Osteoblast (primary cell): Measurements from ENCODE around the gene LEO1. TPM values are rescaled to one million over a fixed set of nuclear protein-coding genes. Genes with fewer than 3 reads are reported as not detected.
"Not testable (repeated sequence)": the region's sequence is repeated elsewhere in the genome, so short reads cannot be mapped to it uniquely, and the experiment has no call there.

Experiments used
- DNase-seq: peaks from one replicate; pipeline ENCODE4 v3.0.0; 2011; ENCODE audit warnings: low spot score, mixed read lengths; ENCODE audit not compliant: insufficient read length; ENCODE audit errors: missing footprints
- H2AFZ ChIP-seq: 2 replicates; pipeline ENCODE4 v1.6.0; 2011; ENCODE audit warnings: mild to moderate bottlenecking, low read length
- H3K27ac ChIP-seq: 2 replicates; pipeline ENCODE4 v1.5.1; 2011; ENCODE audit warnings: mild to moderate bottlenecking, low read depth, low read length, moderate library complexity
- H3K27me3 ChIP-seq: 2 replicates; pipeline ENCODE4 v1.6.0; 2012; ENCODE audit warnings: mild to moderate bottlenecking, control low read depth, inconsistent platforms, low read length, moderate library complexity; ENCODE audit not compliant: insufficient read depth
- H3K36me3 ChIP-seq: 2 replicates; pipeline ENCODE4 v1.5.1; 2011; ENCODE audit warnings: mild to moderate bottlenecking, low read length, control low read depth, moderate library complexity; ENCODE audit not compliant: insufficient read depth
- H3K4me1 ChIP-seq: 2 replicates; pipeline ENCODE4 v1.5.1; 2011; ENCODE audit warnings: mild to moderate bottlenecking, low read length, control low read depth, moderate library complexity; ENCODE audit not compliant: insufficient read depth
- H3K4me2 ChIP-seq: 2 replicates; pipeline ENCODE4 v1.6.0; 2011; ENCODE audit warnings: mild to moderate bottlenecking, low read length; ENCODE audit not compliant: insufficient read depth
- H3K4me3 ChIP-seq: fragments of 200-600 bp; sonication (generic); 3 replicates; pipeline ENCODE4 v1.5.1; 2012; ENCODE audit warnings: mild to moderate bottlenecking, low read length, inconsistent platforms; ENCODE audit not compliant: insufficient read depth
- H3K79me2 ChIP-seq: 2 replicates; pipeline ENCODE4 v1.6.0; 2012; ENCODE audit warnings: mild to moderate bottlenecking, low read length, control low read depth, inconsistent platforms; ENCODE audit not compliant: insufficient read depth
- H3K9me3 ChIP-seq: 2 replicates; pipeline ENCODE4 v1.5.1; 2011; ENCODE audit warnings: low read depth, low read length, control low read depth
- H4K20me1 ChIP-seq: 2 replicates; pipeline ENCODE4 v1.6.0; 2012; ENCODE audit warnings: mild to moderate bottlenecking, low read length, control low read depth; ENCODE audit not compliant: insufficient read depth
- total RNA-seq: library from RNA; depleted of rRNA; stranded (reverse); fragments of >200 nt; gene quantifications from 2 replicates; pipeline ENCODE4 v1.2.3, GENCODE V29; 2012
- TF ChIP-seq, protein P1 (sequence below): IDR thresholded peaks from 2 replicates; pipeline ENCODE4 v1.5.1; 2011; ENCODE audit warnings: mild to moderate bottlenecking, low read depth, low read length, moderate library complexity; ENCODE audit errors: extremely low read depth

Gene LEO1
- total RNA-seq, 1 donor, result 16.3 TPM

DNA sequence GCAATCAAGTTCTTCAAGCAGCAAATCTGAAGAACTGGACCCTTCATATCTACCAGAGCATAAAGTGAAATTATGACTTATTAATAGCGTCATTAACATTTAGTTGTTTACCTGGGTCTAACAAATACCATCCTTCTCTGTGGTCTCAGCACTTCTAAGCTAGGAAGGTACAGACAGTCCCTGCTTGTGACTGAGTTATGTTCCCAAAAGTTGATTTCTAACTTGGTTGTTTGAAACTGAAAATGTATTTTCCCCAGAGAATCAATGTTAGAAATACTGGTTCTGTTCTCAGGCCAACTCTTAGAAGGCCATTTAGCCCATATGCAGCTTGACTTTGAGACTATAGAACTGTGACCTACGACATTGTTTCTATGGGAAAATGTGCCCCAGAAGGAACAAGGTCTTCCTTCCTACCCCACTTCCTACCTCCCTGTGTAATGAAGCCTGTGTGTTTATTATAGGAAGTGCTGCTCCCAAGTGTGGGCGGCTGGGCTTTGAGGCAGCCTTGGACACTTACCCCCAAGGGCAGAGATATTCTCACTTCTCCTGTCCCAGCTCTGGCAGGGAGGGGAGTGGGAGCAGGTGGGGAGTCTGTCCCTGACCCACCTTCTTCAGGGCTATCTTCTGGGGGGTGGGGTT, 35.2 kb upstream of the LEO1 start:
- Histone ChIP-seq H3K36me3 (no peaks in the 10 kb centered on the region), H3K27ac (peak overlapping the region; percentile 42), H3K27me3 (no peaks in the 10 kb centered on the region), H3K4me3 (no peak overlapping the region), H4K20me1 (no peaks in the 10 kb centered on the region), H3K4me2 (no peak overlapping the region), H3K9me3 (no peaks in the 10 kb centered on the region), H3K79me2 (no peaks in the 10 kb centered on the region), H2AFZ (peak overlapping the region; percentile 32), H3K4me1 (peaks cover 17% of the 10 kb centered on the region)
- TF ChIP-seq, protein P1, sequence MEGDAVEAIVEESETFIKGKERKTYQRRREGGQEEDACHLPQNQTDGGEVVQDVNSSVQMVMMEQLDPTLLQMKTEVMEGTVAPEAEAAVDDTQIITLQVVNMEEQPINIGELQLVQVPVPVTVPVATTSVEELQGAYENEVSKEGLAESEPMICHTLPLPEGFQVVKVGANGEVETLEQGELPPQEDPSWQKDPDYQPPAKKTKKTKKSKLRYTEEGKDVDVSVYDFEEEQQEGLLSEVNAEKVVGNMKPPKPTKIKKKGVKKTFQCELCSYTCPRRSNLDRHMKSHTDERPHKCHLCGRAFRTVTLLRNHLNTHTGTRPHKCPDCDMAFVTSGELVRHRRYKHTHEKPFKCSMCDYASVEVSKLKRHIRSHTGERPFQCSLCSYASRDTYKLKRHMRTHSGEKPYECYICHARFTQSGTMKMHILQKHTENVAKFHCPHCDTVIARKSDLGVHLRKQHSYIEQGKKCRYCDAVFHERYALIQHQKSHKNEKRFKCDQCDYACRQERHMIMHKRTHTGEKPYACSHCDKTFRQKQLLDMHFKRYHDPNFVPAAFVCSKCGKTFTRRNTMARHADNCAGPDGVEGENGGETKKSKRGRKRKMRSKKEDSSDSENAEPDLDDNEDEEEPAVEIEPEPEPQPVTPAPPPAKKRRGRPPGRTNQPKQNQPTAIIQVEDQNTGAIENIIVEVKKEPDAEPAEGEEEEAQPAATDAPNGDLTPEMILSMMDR, result no peak
- DNase-seq, result peak; percentile 36

DNA sequence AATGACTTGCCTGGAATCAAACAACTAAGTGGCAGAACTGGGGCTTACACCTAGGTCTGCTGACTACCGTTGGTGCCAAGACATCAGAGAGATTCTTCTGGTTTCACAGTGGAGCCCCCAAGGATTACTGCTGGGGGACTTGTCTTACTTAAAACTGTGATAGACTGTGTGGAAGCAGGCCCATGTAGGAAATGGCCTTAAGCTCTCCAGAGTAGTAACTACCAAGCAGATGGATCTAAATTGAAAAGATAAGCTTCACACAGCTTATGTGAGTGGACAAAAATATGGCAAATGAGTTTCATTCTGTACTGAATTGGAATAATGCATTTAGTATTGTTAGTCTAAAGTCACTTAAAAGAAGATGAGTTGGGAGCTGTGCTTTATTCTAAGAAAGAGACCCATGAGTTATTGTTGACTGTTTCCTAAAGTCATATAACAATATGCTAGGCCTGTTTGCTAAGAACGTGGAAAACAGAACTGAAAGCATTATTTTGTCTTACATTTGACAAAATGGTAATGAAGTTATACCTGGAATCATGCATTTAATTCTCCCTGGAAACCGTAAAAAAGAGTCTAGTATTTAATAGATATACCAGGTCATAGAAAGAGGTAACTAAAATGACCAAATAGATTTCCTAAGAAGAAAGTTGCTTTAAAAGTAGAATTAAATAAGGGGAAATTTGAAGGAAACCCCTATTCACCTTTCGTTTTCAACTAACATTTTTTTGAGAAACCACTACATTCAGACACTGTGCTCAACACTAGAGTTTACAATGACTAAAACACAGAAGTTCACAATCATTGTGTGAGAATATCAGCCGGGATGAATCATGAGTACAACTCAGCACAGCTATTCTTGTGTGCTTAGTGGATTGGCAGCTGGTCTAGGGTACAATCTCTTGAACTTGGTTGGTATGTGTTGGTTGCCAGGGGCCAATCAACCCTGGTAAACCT, 34.4 kb upstream of the LEO1 start:
- Histone ChIP-seq H3K36me3 (no peaks in the 10 kb centered on the region), H3K4me2 (peak overlapping the region; percentile 24), H3K27me3 (no peaks in the 10 kb centered on the region), H2AFZ (no peak overlapping the region), H3K79me2 (no peaks in the 10 kb centered on the region), H3K4me3 (no peak overlapping the region), H3K4me1 (peaks cover 12% of the 10 kb centered on the region), H3K27ac (peak overlapping the region; percentile 42), H3K9me3 (no peaks in the 10 kb centered on the region), H4K20me1 (no peaks in the 10 kb centered on the region)
- TF ChIP-seq, protein P1, result no peak
- DNase-seq, result peak; percentile 84

DNA sequence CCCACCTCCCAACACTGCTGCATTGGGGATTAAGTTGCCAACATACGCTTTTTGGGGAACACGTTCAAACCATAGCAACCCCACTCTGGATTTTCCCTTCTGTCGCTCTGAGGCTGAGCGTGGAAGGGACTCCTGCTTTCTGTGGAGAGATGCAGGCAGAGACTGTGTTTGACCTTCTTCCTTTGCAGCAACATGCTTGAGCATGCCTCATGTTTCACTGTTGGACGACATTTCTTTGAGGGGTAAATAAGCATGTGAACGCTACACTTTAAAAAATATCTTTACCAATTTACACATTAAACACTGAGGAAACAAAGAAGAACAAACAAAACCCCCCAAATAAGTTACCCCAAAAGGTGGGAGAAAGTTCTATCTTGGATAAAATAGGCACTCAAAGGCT, 33.2 kb upstream of the LEO1 start:
- Histone ChIP-seq H3K36me3 (no peaks in the 10 kb centered on the region), H3K27ac (no peak overlapping the region), H3K4me2 (no peak overlapping the region), H4K20me1 (no peaks in the 10 kb centered on the region), H3K4me3 (no peak overlapping the region), H3K9me3 (no peaks in the 10 kb centered on the region), H3K27me3 (peaks cover 4% of the 10 kb centered on the region), H3K79me2 (no peaks in the 10 kb centered on the region), H3K4me1 (peaks cover 8% of the 10 kb centered on the region), H2AFZ (no peak overlapping the region)
- TF ChIP-seq, protein P1, result no peak
- DNase-seq, result no peak

DNA sequence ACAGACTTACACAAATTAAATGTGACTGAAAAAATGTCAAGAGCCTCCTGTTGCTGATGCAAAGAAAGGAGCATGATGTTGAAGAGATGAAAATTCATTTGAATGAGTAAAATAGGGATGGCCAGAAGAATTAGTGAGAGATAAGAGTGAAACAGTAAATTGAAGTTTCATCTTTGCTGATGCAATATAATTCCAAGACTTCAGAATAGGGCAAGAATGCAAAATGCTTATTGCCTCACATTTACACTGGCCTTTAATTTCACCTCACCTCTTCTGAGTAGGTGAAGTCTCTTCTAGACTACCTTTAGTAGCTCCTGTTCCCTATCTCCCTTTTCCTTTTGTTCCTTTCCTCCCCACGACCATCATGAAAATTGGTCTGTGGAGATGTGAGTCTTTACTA, 32.1 kb upstream of the LEO1 start:
- Histone ChIP-seq H3K4me1 (peaks cover 8% of the 10 kb centered on the region), H3K36me3 (no peaks in the 10 kb centered on the region), H3K9me3 (no peaks in the 10 kb centered on the region), H3K79me2 (no peaks in the 10 kb centered on the region), H3K27me3 (peaks cover 5% of the 10 kb centered on the region), H3K4me3 (no peak overlapping the region), H4K20me1 (no peaks in the 10 kb centered on the region), H3K4me2 (no peak overlapping the region), H3K27ac (no peak overlapping the region), H2AFZ (no peak overlapping the region)
- TF ChIP-seq, protein P1, result no peak
- DNase-seq, result no peak

DNA sequence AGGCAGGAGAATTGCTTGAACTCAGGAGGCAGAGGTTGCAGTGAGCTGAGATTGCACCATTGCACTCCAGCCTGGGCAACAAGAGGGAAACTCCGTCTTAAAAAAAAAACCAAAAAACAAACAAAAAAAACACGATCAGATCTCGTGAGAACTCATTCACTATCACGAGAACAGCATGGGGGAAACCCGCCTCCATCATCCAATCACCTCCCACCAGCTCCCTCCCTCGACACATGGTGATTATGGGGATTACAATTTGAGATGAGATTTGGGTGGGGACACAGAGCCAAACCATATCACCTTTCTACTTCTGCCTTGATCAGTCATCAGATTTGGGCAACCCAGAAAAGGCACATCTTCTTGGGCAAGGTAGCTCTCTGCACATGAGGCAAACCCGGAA, 31.5 kb upstream of the LEO1 start:
- H4K20me1 ChIP-seq, H3K4me1 ChIP-seq, H3K4me2 ChIP-seq, H3K27ac ChIP-seq, H3K27me3 ChIP-seq, DNase-seq, H3K4me3 ChIP-seq, H2AFZ ChIP-seq, H3K9me3 ChIP-seq, H3K79me2 ChIP-seq, H3K36me3 ChIP-seq: not testable (repeated sequence)
